ENCODE results near the gene G3BP2.

The G3BP2 gene

DNA sequence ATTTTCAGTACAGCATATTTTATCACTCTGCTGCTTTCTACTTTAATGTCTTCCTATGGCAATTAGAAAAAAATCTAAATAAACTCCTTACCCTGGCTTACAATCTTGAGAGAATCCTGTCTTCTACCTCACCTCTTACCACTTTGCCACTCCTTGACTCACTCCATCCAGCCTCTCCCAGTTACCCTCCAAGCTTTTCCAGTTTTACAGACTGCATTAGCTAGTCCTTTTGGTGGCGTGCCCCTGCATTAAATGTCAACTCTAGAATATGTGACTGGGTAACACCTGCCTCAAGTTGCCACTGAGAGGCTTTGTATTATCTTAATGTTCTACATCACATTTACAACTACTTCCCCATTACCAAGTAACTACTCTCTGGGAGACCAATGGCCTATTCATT is 35.4 kb downstream of the G3BP2 start:
- TF ChIP-seq ZNF274 (IDR thresholded peaks at IDR 0.05; ENCODE audit: low read depth, low read length) = no peak

DNA sequence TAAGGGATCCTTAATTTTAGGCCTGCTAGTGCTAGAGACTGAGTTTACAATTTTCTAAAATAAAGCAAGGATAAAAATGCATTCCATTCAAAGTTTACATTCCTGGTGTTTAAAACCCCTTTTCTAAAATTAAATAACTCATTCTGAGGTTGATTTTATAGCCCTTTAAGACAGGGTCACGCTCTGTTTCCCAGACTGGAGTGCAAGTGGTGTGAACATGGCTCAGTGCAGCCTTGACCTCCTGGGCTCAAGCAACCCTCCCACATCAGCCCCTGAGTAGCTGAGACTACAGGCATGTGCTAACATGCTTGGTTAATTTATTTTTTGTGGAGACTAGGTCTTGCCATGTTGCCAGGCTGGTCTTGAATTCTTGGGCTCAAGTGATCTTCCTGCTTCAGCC is 36.0 kb downstream of the G3BP2 start:
- TF ChIP-seq ZNF274 (IDR thresholded peaks at IDR 0.05; ENCODE audit: low read depth, low read length) = no peak
- no peak overlapping the region for H3K4me3 ChIP-seq (ENCODE audit: low read length)

More for the DNA sequence above, 35.4 kb downstream of the G3BP2 start:
- H3K4me3 ChIP-seq (ENCODE audit: low read length) = no peak overlapping the region

DNA sequence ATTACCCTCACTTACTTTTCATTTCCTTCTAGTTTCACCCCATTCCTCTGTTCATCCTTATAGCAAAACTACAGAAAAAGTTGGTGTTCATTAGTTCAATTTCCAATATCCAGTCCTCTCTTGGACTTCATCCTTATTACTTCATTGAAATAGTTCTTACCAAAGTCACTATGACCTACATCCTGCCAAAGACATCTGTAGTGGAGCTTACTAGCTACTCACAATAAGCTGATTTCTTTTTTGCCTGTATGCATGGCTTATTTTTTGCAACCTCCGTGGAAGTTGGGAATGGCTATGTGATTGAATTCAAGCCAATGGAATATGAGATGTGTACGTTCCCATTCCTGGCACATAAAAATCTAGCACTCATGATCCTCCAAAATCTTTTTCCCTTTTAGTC is 38.3 kb downstream of the G3BP2 start:
- TF ChIP-seq ZNF274 (IDR thresholded peaks at IDR 0.05; ENCODE audit: low read depth, low read length) = no peak

DNA sequence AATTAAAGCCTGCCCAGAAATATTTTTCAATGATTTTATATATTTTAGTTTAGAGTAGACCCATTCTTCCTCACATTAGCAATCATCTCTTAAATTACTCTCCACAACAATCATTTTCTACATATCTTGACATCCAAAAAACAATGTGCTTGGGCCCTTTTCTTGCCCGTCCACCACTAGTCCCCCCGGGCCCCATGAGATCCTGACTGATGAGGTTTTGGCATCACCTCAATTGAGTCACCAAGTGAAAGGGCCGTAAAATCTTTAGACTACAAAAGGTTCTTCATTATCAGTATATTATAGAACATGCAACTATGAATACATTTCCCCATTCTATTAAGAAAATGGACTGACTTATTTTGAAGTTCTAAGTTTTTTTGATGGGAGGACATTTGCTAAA is 38.9 kb downstream of the G3BP2 start:
- no peak for TF ChIP-seq ZNF274 (IDR thresholded peaks at IDR 0.05; ENCODE audit: low read depth, low read length)
- H3K4me3 ChIP-seq (ENCODE audit: low read length) = no peak overlapping the region

More for the DNA sequence above, 38.3 kb downstream of the G3BP2 start:
- H3K4me3 ChIP-seq (ENCODE audit: low read length) = no peak overlapping the region

DNA sequence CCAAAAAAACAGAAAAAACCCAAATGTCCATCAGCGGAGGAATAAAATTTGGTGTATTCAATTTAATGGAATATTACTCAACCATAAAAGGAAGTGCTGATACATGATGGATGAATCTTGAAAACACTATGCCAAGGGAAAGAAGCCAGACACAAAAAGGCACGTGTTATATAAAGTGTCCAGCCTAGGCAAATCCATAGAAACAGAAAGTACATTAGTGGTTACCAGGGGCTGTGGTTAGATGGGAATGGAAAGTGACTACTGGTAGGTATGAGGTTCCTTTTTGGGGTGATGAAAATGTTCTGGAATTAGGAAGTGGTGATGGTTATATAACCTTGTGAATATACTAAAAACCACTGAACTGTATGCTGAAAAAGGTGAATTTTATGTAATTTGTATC is 39.4 kb downstream of the G3BP2 start:
- no peak overlapping the region for H3K4me3 ChIP-seq (ENCODE audit: low read length)
- TF ChIP-seq ZNF274 (IDR thresholded peaks at IDR 0.05; ENCODE audit: low read depth, low read length) = no peak

DNA sequence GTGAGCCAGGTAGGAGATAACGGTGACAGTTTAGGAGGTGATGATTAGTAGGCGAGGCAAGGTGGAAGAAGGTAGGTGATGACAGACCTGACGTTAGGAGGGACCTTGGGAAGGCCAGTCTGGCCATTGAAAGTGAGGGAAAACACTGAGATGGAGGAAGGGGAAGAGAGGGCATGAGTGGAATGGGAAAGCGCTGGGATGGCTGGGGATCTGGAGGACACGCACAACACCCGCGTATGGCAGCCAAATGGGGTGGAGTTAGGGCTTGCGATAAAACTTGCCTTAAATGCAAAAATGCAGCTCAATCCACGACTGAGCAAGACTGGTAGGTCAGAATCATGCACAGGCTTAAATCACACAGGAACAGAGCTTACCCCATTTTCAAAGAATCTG is 42.3 kb downstream of the G3BP2 start:
- H3K4me3 ChIP-seq (ENCODE audit: low read length) = peak overlapping the region; percentile 70; the same call in 1 of the 2 replicates
- TF ChIP-seq ZNF274 (IDR thresholded peaks at IDR 0.05; ENCODE audit: low read depth, low read length) = no peak

DNA sequence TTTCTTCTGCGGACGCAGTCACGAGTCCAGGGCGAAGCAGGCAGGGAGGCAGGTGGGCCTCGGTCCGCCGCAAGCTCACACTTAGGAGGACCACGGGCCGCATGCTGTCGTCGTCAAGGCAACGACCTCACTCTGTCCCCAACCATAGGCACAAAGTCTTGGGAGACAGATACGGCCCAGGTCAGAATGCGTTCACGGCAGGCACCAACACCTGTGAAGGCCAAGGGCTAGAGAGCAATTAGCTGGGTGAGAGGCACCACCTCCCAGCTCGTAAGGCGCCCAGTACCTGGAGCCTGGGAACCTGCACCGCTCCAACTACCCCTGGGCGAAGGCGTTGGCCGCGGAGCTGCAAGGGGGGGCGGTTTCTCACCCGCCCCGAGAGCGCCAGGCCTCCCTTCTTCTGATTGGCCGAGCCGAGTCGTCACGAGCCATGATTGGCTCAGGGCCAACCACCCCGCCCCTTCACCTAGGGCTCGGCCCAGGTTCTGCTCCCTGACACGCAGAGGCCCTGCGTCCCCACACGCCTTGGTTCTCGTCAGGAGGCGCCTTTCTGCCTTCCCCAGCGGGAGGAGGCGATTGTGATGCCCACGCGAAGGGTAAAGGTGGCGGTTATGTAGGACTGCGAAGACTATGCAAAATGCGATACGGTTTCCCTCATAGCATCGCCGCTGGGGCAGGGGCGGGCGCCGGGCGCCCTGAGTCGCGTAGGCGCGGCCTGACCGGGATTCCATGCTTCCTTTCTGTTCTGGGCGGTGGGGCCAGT is 42.9 kb downstream of the G3BP2 start, which contains the start of gene CDKL2:
TSS of gene CDKL2 (minus strand) at position 355 of the 763 bp plus-strand sequence. CDS start 4,540 bp downstream, outside the sequence.
- H3K4me3 ChIP-seq (ENCODE audit: low read length) = peak within 1 kb of the TSS; percentile 70; the same call in 1 of the 2 replicates
- TF ChIP-seq ZNF274 (IDR thresholded peaks at IDR 0.05; ENCODE audit: low read depth, low read length) = no peak

DNA sequence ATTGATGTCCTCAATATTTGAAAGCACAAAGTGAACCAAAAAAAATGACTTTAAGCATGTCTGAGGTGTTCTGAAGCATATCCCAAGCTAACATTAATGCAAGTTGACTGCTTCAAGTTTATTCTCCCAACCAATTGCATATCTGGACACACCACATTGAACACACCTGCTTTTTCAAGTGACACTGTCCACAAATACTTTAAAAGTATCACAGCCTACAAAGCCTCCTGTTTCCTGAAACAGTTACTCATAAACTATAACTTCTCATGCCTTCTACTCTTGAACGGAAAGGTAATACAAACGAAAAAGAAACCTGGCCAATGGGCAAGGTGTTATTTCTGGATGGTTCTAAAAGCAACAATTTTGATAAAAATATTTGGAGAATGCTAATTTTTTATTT is 44.0 kb downstream of the G3BP2 start:
- no peak for TF ChIP-seq ZNF274 (IDR thresholded peaks at IDR 0.05; ENCODE audit: low read depth, low read length)
- peak overlapping the region; percentile 70; the same call in 1 of the 2 replicates for H3K4me3 ChIP-seq (ENCODE audit: low read length)

DNA sequence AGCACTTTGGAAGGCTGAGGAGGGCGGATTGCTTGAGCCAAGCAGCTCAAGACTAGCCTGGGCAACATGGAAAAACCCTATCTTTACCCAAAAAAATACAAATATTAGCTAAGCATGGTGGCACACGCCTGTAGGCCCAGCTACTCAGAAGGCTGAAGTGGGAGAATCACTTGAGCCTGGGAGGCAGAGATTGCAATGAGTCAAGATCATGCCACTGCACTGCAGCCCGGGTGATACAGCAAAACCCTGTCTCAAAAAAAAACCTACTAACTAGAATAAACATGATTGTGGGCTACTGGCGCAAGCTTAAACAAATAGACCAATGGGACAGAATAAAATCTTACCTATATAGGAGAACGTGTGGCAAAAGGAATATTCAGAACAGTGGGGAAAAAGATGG is 50.2 kb downstream of the G3BP2 start:
- TF ChIP-seq ZNF274 (IDR thresholded peaks at IDR 0.05; ENCODE audit: low read depth, low read length) = no peak
- no peak overlapping the region for H3K4me3 ChIP-seq (ENCODE audit: low read length)

DNA sequence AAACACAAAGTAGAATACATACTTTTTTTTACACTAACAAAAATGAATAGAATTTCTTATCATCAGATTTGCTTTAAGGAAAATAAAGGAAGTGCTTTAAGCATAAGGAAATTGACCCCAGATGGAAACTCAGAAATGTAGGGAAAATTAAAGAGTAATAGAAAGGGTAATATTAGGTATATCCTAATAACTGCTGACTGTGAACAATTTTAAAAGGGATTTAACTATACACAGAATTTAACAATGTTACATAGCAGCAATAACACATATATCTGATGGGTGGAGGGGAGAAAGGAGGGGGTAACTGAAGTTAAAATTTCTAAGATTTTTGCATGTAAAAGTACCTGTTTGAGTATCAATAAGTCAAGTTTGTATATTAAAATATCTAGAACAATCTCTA is 51.5 kb downstream of the G3BP2 start:
- H3K4me3 ChIP-seq (ENCODE audit: low read length) = no peak overlapping the region
- TF ChIP-seq ZNF274 (IDR thresholded peaks at IDR 0.05; ENCODE audit: low read depth, low read length) = no peak

DNA sequence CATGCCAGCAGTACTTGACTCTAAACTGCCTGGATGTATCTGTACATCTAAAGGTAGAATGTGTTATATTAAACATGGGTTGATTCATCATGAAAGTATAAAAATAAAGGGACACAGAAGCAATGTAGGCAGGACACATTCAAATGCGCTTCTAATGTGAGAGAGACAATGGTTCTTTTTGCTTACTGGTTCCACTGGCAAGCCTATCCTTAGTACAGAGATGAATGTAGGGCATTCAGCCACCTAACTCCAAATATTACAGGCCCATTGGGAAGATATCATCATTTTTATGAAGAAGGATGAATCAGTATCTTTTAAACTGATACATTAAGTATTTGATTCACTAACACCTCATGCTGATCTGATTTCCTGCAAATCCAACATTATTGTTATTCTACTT is 60.9 kb downstream of the G3BP2 start:
- no peak overlapping the region for H3K4me3 ChIP-seq (ENCODE audit: low read length)
- no peak for TF ChIP-seq ZNF274 (IDR thresholded peaks at IDR 0.05; ENCODE audit: low read depth, low read length)

DNA sequence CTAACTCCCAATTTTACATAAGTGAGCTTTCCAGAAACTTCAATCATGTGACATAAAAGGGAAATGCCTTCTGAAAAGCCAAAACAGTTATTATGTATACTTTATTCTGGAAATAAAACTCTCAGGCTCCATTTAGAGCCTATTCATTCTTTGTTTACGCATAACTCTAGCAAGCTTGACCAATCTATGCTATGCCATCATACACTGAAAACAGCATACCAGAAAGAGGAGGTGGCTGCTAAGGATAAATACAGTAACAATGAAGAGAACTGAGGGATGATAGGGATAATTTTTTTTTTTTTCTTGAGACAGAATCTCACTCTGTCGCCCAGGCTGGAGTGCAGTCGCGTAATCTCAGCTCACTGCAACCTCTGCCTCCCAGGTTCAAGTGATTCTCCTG is 67.3 kb downstream of the G3BP2 start:
- H3K4me3 ChIP-seq (ENCODE audit: low read length) = no peak overlapping the region
- TF ChIP-seq ZNF274 (IDR thresholded peaks at IDR 0.05; ENCODE audit: low read depth, low read length) = no peak

DNA sequence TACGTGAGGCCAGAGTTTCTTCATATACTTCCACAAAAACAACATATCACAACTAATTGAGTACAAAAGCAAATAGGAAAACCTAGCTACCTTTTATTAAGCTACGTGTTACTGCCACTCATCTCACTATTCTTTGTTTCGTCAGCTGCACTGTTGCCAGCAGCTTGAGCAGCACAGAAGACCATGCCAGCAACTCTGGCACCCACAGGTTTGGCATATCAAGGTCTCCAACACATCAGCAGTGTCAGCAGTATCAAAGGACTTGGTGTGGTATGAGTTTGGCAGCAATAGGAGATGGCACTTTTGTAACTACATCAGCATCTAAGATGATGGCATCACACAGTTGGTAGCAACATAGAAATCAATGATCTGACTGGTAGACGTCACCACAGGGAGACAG is 73.6 kb downstream of the G3BP2 start:
- H3K4me3 ChIP-seq (ENCODE audit: low read length) = no peak overlapping the region
- no peak for TF ChIP-seq ZNF274 (IDR thresholded peaks at IDR 0.05; ENCODE audit: low read depth, low read length)

DNA sequence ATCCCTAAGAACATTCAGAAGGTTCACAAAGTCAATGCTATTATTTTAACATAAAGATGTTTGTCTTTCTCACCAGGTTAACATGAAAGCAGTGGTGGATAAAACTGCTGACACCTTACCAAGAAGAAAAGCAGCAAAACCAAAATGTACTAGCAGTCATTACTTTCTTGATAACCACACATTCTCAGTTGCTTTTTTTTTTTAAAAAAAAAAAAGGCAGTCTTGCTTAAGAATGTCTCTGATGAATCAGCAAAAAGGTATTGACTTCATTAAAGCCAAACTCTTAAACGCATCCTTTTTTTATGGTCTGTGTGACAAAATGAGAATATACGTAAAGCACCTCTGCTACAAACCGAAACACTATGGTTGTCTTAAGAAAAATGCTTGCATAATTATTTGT is 74.8 kb downstream of the G3BP2 start:
- TF ChIP-seq ZNF274 (IDR thresholded peaks at IDR 0.05; ENCODE audit: low read depth, low read length) = no peak
- no peak overlapping the region for H3K4me3 ChIP-seq (ENCODE audit: low read length)

DNA sequence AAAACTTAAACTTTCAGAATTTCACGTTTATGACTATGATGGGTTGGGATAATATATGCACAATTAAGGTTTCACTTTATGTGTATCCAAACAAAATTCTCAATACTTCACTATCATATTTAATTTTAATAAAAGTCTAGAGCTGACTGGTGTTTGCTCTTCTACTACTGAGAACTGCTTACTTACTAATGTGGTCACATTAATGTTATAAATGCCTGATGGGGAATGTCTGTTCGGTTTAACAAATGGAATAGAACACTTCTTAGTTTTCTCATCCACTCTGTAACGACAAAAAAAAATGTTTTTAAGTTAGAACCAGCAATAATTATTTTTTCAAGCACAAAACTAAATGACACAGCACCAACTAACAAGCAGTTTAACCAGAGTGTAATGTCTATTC is 77.2 kb downstream of the G3BP2 start:
- H3K4me3 ChIP-seq (ENCODE audit: low read length) = no peak overlapping the region
- no peak for TF ChIP-seq ZNF274 (IDR thresholded peaks at IDR 0.05; ENCODE audit: low read depth, low read length)

DNA sequence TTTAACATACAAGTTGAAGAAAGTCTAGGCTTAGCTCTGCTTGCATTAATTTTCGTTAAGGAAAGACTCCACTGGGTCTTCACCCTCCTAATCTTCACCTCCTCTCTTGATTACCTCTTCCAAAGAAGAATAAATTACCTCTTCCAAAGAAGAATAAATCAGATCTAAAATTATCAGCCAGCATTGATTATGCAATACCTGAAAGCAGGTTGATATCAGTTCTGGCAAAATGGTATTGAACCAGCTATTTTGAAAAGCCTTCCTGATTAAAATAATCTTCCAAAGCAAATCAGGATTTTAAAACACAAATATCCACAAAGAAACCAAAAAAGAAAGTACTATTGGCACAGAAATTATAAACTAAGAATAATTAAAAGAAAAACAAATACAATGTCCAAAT is 79.8 kb downstream of the G3BP2 start:
- H3K4me3 ChIP-seq (ENCODE audit: low read length) = no peak overlapping the region
- no peak for TF ChIP-seq ZNF274 (IDR thresholded peaks at IDR 0.05; ENCODE audit: low read depth, low read length)

Data from GM08714 (cell line).